Right forelimb (tissue), 1 donor: Measurements from ENCODE around the gene CCNY.
"Not testable (repeated sequence)": the region's sequence is repeated elsewhere in the genome, so short reads cannot be mapped to it uniquely, and the experiment has no call there.

Experiments used
- DNase-seq: peaks from one replicate; pipeline ENCODE4 v3.0.0-alpha.2; 2018

The CCNY gene

GRCh38 chr10:35336084-35336831, at the start of gene CCNY:
Gene CCNY, plus strand, starts transcription at chr10:35336509. Its CDS starts 545 bp downstream, at chr10:35337054.
- DNase-seq: peak; percentile 91

GRCh38 chr10:35289198-35289597, 47.1 kb upstream of the CCNY start:
- no peak for DNase-seq

GRCh38 chr10:35294506-35294905, 41.8 kb upstream of the CCNY start:
- no peak for DNase-seq

- no peak for DNase-seq
Measured at GRCh38 chr10:35299016-35299415, 37.3 kb upstream of the CCNY start.

GRCh38 chr10:35300063-35300699, 36.1 kb upstream of the CCNY start:
- no peak for DNase-seq

GRCh38 chr10:35304649-35305048, 31.7 kb upstream of the CCNY start:
- DNase-seq: no peak

- DNase-seq: no peak
Measured at GRCh38 chr10:35306852-35307251, 29.5 kb upstream of the CCNY start.

- DNase-seq: no peak
Measured at GRCh38 chr10:35307297-35307696, 29.0 kb upstream of the CCNY start.

GRCh38 chr10:35308809-35309208, 27.5 kb upstream of the CCNY start:
- no peak for DNase-seq

GRCh38 chr10:35314142-35314541, 22.2 kb upstream of the CCNY start:
- DNase-seq: not testable (repeated sequence)

GRCh38 chr10:35315235-35315634, 21.1 kb upstream of the CCNY start:
- DNase-seq: not testable (repeated sequence)

- no peak for DNase-seq
Measured at GRCh38 chr10:35316218-35316967, 19.9 kb upstream of the CCNY start.

- DNase-seq: no peak
Measured at GRCh38 chr10:35318551-35318950, 17.8 kb upstream of the CCNY start.

GRCh38 chr10:35320341-35320740, 16.0 kb upstream of the CCNY start:
- DNase-seq: no peak

GRCh38 chr10:35322636-35323035, 13.7 kb upstream of the CCNY start:
- DNase-seq: no peak

- no peak for DNase-seq
Measured at GRCh38 chr10:35324196-35324595, 12.1 kb upstream of the CCNY start.

- no peak for DNase-seq
Measured at GRCh38 chr10:35326466-35327235, 9.7 kb upstream of the CCNY start.

GRCh38 chr10:35327790-35328403, 8.4 kb upstream of the CCNY start:
- DNase-seq: no peak

- no peak for DNase-seq
Measured at GRCh38 chr10:35328404-35329037, 7.8 kb upstream of the CCNY start.

GRCh38 chr10:35329520-35329919, 6.8 kb upstream of the CCNY start:
- no peak for DNase-seq

- no peak for DNase-seq
Measured at GRCh38 chr10:35331894-35332640, 4.2 kb upstream of the CCNY start.
